MM.1S (cell line): ENCODE results near the gene DZANK1.

Experiments used
- DNase-seq: peaks from one replicate; pipeline ENCODE4 v3.0.0-alpha.2; 2015
- H2AFZ ChIP-seq: fragments of 300-600 bp; sonication (generic); 2 replicates; pipeline ENCODE4 v1.6.0; 2016; ENCODE audit warnings: antibody characterized with exemption, low read length
- H3F3A ChIP-seq: fragments of 300-600 bp; sonication (generic); 2 replicates; pipeline ENCODE4 v1.6.1; 2016; ENCODE audit warnings: mild to moderate bottlenecking, antibody characterized with exemption, low read length, moderate library complexity, mixed read lengths; ENCODE audit not compliant: insufficient read depth
- H3K27ac ChIP-seq: fragments of 300-600 bp; sonication (generic); 2 replicates; pipeline ENCODE4 v1.5.1; 2016; ENCODE audit warnings: mild to moderate bottlenecking, low read length
- H3K27me3 ChIP-seq: fragments of 300-600 bp; sonication (generic); replicated peaks from 2 replicates; pipeline ENCODE4 v1.6.0; 2016; ENCODE audit warnings: low read length; ENCODE audit not compliant: insufficient read depth
- H3K36me3 ChIP-seq: fragments of 300-600 bp; sonication (generic); replicated peaks from 2 replicates; pipeline ENCODE4 v1.6.1; 2016; ENCODE audit warnings: mild to moderate bottlenecking, low read length, mixed read lengths; ENCODE audit not compliant: insufficient read depth
- H3K4me1 ChIP-seq: fragments of 300-600 bp; sonication (generic); 2 replicates; pipeline ENCODE4 v1.6.1; 2016; ENCODE audit warnings: low read length, mixed read lengths
- H3K4me2 ChIP-seq: fragments of 300-600 bp; sonication (generic); 2 replicates; pipeline ENCODE4 v1.6.0; 2016; ENCODE audit warnings: low read depth, low read length
- H3K4me3 ChIP-seq: fragments of 300-600 bp; sonication (generic); 2 replicates; pipeline ENCODE4 v1.5.1; 2016; ENCODE audit warnings: low read length, mixed read lengths
- H3K79me2 ChIP-seq: fragments of 300-600 bp; sonication (generic); 2 replicates; pipeline ENCODE4 v1.6.1; 2016; ENCODE audit warnings: mixed run types, low read length, mixed read lengths
- H3K9ac ChIP-seq: fragments of 300-600 bp; sonication (generic); 2 replicates; pipeline ENCODE4 v1.6.1; 2016; ENCODE audit warnings: low read length, mixed read lengths
- H3K9me2 ChIP-seq: fragments of 300-600 bp; sonication (generic); replicated peaks from 2 replicates; pipeline ENCODE4 v1.6.1; 2016; ENCODE audit warnings: mild to moderate bottlenecking, low read length, mixed read lengths; ENCODE audit not compliant: insufficient read depth
- H3K9me3 ChIP-seq: fragments of 300-600 bp; sonication (generic); replicated peaks from 2 replicates; pipeline ENCODE4 v1.6.1; 2016; ENCODE audit warnings: mild to moderate bottlenecking, low read length, mixed read lengths; ENCODE audit not compliant: insufficient read depth
- H4K20me1 ChIP-seq: fragments of 300-600 bp; sonication (generic); 2 replicates; pipeline ENCODE4 v1.6.1; 2016; ENCODE audit warnings: mild to moderate bottlenecking, low read length, moderate library complexity, mixed read lengths; ENCODE audit not compliant: insufficient read depth
- CTCF ChIP-seq: fragments of 300-600 bp; sonication (generic); IDR thresholded peaks from 2 replicates; pipeline ENCODE4 v1.5.1; 2016; ENCODE audit warnings: antibody characterized with exemption, low read length, mixed read lengths
- EZH2 ChIP-seq: fragments of 300-600 bp; sonication (generic); optimal IDR thresholded peaks from 2 replicates; pipeline ENCODE3; 2017; ENCODE audit warnings: low read depth, mild to moderate bottlenecking, antibody characterized with exemption, low read length, mixed read lengths
- EZH2phosphoT487 ChIP-seq: fragments of 300-600 bp; sonication (generic); IDR thresholded peaks from 2 replicates; pipeline ENCODE4 v1.6.1; 2018; ENCODE audit warnings: antibody characterized with exemption, low read length

DZANK1 gene

DNA sequence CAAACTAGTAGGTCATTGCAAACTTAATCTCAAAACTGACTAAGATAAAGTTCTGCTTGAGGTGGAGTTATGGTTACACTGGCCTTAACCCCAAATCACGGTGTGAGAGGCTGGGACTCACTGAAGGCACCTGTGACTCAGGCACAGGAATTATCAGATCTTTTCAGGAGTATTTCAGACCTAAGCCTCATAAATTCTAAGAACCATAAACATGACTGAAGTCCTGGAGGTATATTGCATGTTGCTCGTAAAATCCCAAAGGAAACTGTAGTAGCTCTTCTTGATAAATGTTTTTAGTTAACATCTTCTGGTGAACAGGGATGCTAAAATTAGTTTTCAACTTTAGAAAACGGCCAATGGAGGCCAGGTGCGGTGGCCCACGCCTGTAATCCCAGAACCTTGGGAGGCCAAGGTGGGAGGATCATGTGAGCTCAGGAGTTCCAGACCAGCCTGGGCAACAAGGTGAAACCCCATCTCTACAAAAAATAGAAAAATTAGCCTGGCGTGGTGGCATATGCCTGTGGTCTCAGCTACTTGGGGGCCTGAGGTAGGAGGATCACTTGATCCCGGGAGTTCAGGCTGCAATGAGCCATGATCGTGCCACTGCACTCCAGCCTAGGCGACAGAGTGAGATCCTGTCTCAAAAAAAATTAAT is 36.5 kb downstream of the DZANK1 start:
- H3K4me3 ChIP-seq = no peak overlapping the region
- no peak for DNase-seq
- no peak overlapping the region for H3K9ac ChIP-seq
- H3F3A ChIP-seq = no peaks in the 10 kb centered on the region
- no peaks in the 10 kb centered on the region for H4K20me1 ChIP-seq
- H3K4me2 ChIP-seq = no peak overlapping the region
- no peak for TF ChIP-seq CTCF
- no peak for TF ChIP-seq EZH2
- no peak for TF ChIP-seq EZH2phosphoT487
- H3K79me2 ChIP-seq = no peaks in the 10 kb centered on the region
- H3K9me2 ChIP-seq = no peaks in the 10 kb centered on the region
- H3K27ac ChIP-seq = no peak overlapping the region
- H3K9me3 ChIP-seq = no peaks in the 10 kb centered on the region
- no peaks in the 10 kb centered on the region for H3K36me3 ChIP-seq
- H3K4me1 ChIP-seq = no peaks in the 10 kb centered on the region
- no peaks in the 10 kb centered on the region for H3K27me3 ChIP-seq
- H2AFZ ChIP-seq = no peak overlapping the region

DNA sequence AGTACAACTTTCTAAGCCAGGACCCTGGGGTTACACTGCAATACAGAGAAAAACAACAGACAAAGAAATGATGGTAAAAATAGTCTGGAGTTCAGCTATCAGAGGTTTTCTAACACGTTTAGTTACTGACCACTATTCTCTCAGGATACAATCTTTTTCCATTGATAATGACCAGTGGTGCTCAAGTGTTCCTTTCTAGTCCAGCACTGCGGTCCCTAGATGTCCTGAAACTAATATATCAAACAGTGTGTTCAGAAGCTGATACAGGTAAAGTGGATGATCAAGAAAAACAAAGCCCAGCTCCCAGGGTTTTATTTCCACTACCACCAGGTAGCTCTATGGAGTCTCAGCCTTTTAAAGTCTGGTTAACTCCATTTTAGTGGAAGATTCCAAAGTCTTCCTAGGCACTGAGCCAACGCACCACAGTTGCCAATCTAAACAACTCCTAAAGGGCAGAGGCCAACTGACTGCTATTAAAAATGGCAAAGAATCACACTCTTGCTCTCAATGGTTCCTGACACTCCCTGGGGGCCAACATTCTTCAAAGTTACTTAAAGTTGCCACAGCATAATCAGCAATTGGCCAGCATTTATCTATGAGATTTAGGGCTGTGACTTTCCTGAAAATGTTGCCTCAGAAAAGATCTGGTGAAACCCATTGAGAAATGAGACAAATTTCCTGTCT is 38.2 kb downstream of the DZANK1 start:
- Histone ChIP-seq H2AFZ (no peak overlapping the region), H3K4me1 (no peaks in the 10 kb centered on the region), H4K20me1 (no peaks in the 10 kb centered on the region), H3K27me3 (no peaks in the 10 kb centered on the region), H3K9ac (no peak overlapping the region), H3K27ac (no peak overlapping the region), H3K9me2 (no peaks in the 10 kb centered on the region), H3K9me3 (no peaks in the 10 kb centered on the region), H3K36me3 (no peaks in the 10 kb centered on the region), H3K4me3 (no peak overlapping the region), H3K79me2 (no peaks in the 10 kb centered on the region), H3F3A (no peaks in the 10 kb centered on the region), H3K4me2 (no peak overlapping the region)
- TF ChIP-seq EZH2 (no peak), EZH2phosphoT487 (no peak), CTCF (no peak)
- DNase-seq = no peak

GRCh38 chr20:18427214-18427613 is 39.6 kb downstream of the DZANK1 start:
- H4K20me1 ChIP-seq = no peaks in the 10 kb centered on the region
- no peaks in the 10 kb centered on the region for H3K9me3 ChIP-seq
- H3K79me2 ChIP-seq = no peaks in the 10 kb centered on the region
- no peaks in the 10 kb centered on the region for H3K27me3 ChIP-seq
- no peak overlapping the region for H3K4me2 ChIP-seq
- H3K9me2 ChIP-seq = no peaks in the 10 kb centered on the region
- H2AFZ ChIP-seq = no peak overlapping the region
- no peak overlapping the region for H3K9ac ChIP-seq
- TF ChIP-seq EZH2phosphoT487 (no peak), EZH2 (no peak), CTCF (no peak)
- no peaks in the 10 kb centered on the region for H3K4me1 ChIP-seq
- H3F3A ChIP-seq = no peaks in the 10 kb centered on the region
- no peak for DNase-seq
- no peak overlapping the region for H3K4me3 ChIP-seq
- H3K27ac ChIP-seq = no peak overlapping the region
- H3K36me3 ChIP-seq = no peaks in the 10 kb centered on the region
